Measurements from ENCODE around the gene PLP1. TPM values are rescaled to one million over a fixed set of nuclear protein-coding genes. Genes with fewer than 3 reads are reported as not detected.

PLP1 gene
- total RNA-seq, 6 experiments from 2014 or later: 0.24 to 0.75 (median 0.61) TPM; not detected in 2

GRCh38 chrX:103739421-103739820 is 37.2 kb upstream of the PLP1 start:
- TF ChIP-seq POLR2A (IDR thresholded peaks at IDR 0.05) (no peak), CTCF (IDR thresholded peaks at IDR 0.05) (no peak)
- DNase-seq (no peak), ATAC-seq (no peak)
- Histone ChIP-seq H3K4me1 (no peaks in the 10 kb centered on the region), H3K27me3 (no peaks in the 10 kb centered on the region), H3K36me3 (no peaks in the 10 kb centered on the region), H3K9me3 (no peaks in the 10 kb centered on the region), H3K4me3 (no peak overlapping the region), H3K27ac (no peak overlapping the region)
- intact Hi-C loops (cut with DNase I): no loop called here
- 73% methylated on average over 1 of the region's 1 CpG for WGBS (ENCODE audit: insufficient coverage, low coverage, low lambda C conversion rate, missing lambda C conversion rate)

GRCh38 chrX:103741879-103742278 is 34.8 kb upstream of the PLP1 start:
- no peak for DNase-seq
- H3K9me3 ChIP-seq: no peaks in the 10 kb centered on the region
- H3K4me3 ChIP-seq: no peak overlapping the region
- no peak overlapping the region for H3K27ac ChIP-seq
- WGBS (ENCODE audit: insufficient coverage, low coverage, low lambda C conversion rate, missing lambda C conversion rate): 70% methylated on average over 1 of the region's 1 CpG
- no peaks in the 10 kb centered on the region for H3K4me1 ChIP-seq
- H3K36me3 ChIP-seq: no peaks in the 10 kb centered on the region
- TF ChIP-seq POLR2A (IDR thresholded peaks at IDR 0.05): no peak
- ATAC-seq: no peak
- no peaks in the 10 kb centered on the region for H3K27me3 ChIP-seq
- intact Hi-C loops (cut with DNase I): no loop called here

GRCh38 chrX:103742339-103742738 is 34.3 kb upstream of the PLP1 start:
- no peaks in the 10 kb centered on the region for H3K9me3 ChIP-seq
- H3K36me3 ChIP-seq: no peaks in the 10 kb centered on the region
- TF ChIP-seq CTCF (IDR thresholded peaks at IDR 0.05): no peak
- no peak for TF ChIP-seq POLR2A (IDR thresholded peaks at IDR 0.05)
- intact Hi-C loops (cut with DNase I): no loop called here
- no peak overlapping the region for H3K27ac ChIP-seq
- WGBS (ENCODE audit: insufficient coverage, low coverage, low lambda C conversion rate, missing lambda C conversion rate): 61% methylated on average over 6 of the region's 6 CpGs
- H3K27me3 ChIP-seq: no peaks in the 10 kb centered on the region
- ATAC-seq (no peak), DNase-seq (no peak)
- no peak overlapping the region for H3K4me3 ChIP-seq
- no peaks in the 10 kb centered on the region for H3K4me1 ChIP-seq

GRCh38 chrX:103747163-103747562 is 29.5 kb upstream of the PLP1 start:
- H3K27ac ChIP-seq: no peak overlapping the region
- H3K9me3 ChIP-seq: no peaks in the 10 kb centered on the region
- TF ChIP-seq POLR2A (IDR thresholded peaks at IDR 0.05) (no peak), CTCF (IDR thresholded peaks at IDR 0.05) (no peak)
- H3K36me3 ChIP-seq: no peaks in the 10 kb centered on the region
- DNase-seq (no peak), ATAC-seq (no peak)
- H3K27me3 ChIP-seq: no peaks in the 10 kb centered on the region
- no peaks in the 10 kb centered on the region for H3K4me1 ChIP-seq
- no peak overlapping the region for H3K4me3 ChIP-seq
- WGBS (ENCODE audit: insufficient coverage, low coverage, low lambda C conversion rate, missing lambda C conversion rate): 67% methylated on average over 2 of the region's 2 CpGs
- intact Hi-C loops (cut with DNase I): no loop called here

- no peaks in the 10 kb centered on the region for H3K4me1 ChIP-seq
- no peaks in the 10 kb centered on the region for H3K27me3 ChIP-seq
- H3K27ac ChIP-seq: no peak overlapping the region
- H3K4me3 ChIP-seq: no peak overlapping the region
- intact Hi-C loops (cut with DNase I): no loop called here
- DNase-seq (no peak), ATAC-seq (no peak)
- H3K9me3 ChIP-seq: peaks cover 0 to 4% (median 0%) of the 10 kb centered on the region in 4 donors
- TF ChIP-seq CTCF (IDR thresholded peaks at IDR 0.05) (no peak), POLR2A (IDR thresholded peaks at IDR 0.05) (no peak)
- no peaks in the 10 kb centered on the region for H3K36me3 ChIP-seq
- 39% methylated on average over 3 of the region's 4 CpGs for WGBS (ENCODE audit: insufficient coverage, low coverage, low lambda C conversion rate, missing lambda C conversion rate)
These were observed 22.2 kb upstream of the PLP1 start for GRCh38 chrX:103754401-103754800.
